HG03196 (cell line): ENCODE measurements around the gene ADSS1.

ENCODE experiments used
- ATAC-seq: cut with Tn5 transposase; IDR thresholded peaks from one replicate; pipeline ENCODE4 v1.9.1; 2021; ENCODE audit not compliant: unreplicated experiment

The ADSS1 gene

GRCh38 chr14:104778694-104779331 is 54.8 kb downstream of the ADSS1 start:
- ATAC-seq = no peak

- ATAC-seq = no peak
Observed at GRCh38 chr14:104779776-104780512, 55.9 kb downstream of the ADSS1 start.

GRCh38 chr14:104780513-104781030 is 56.5 kb downstream of the ADSS1 start:
- ATAC-seq = no peak

GRCh38 chr14:104781271-104782077 is 57.4 kb downstream of the ADSS1 start:
- no peak for ATAC-seq

- ATAC-seq = no peak
Observed at GRCh38 chr14:104782086-104782807, 58.2 kb downstream of the ADSS1 start.

GRCh38 chr14:104782808-104783139 is 58.7 kb downstream of the ADSS1 start:
- ATAC-seq = no peak

GRCh38 chr14:104783484-104784217 is 59.6 kb downstream of the ADSS1 start:
- no peak for ATAC-seq

GRCh38 chr14:104784218-104784568 is 60.2 kb downstream of the ADSS1 start:
- no peak for ATAC-seq

- no peak for ATAC-seq
Observed at GRCh38 chr14:104784846-104785707, 61.0 kb downstream of the ADSS1 start.

- no peak for ATAC-seq
Observed at GRCh38 chr14:104785708-104786080, 61.7 kb downstream of the ADSS1 start.

GRCh38 chr14:104786091-104786586 is 62.1 kb downstream of the ADSS1 start:
- ATAC-seq = no peak

- ATAC-seq = no peak
Observed at GRCh38 chr14:104786726-104787675, 63.0 kb downstream of the ADSS1 start.

GRCh38 chr14:104787736-104788135 is 63.7 kb downstream of the ADSS1 start:
- ATAC-seq = no peak

GRCh38 chr14:104788161-104788818 is 64.3 kb downstream of the ADSS1 start:
- ATAC-seq = no peak

GRCh38 chr14:104788873-104789663 is 65.0 kb downstream of the ADSS1 start:
- no peak for ATAC-seq

- ATAC-seq = no peak
Observed at GRCh38 chr14:104789752-104790743, 66.0 kb downstream of the ADSS1 start.
